Measurements from ENCODE around the gene FGA.

DNA sequence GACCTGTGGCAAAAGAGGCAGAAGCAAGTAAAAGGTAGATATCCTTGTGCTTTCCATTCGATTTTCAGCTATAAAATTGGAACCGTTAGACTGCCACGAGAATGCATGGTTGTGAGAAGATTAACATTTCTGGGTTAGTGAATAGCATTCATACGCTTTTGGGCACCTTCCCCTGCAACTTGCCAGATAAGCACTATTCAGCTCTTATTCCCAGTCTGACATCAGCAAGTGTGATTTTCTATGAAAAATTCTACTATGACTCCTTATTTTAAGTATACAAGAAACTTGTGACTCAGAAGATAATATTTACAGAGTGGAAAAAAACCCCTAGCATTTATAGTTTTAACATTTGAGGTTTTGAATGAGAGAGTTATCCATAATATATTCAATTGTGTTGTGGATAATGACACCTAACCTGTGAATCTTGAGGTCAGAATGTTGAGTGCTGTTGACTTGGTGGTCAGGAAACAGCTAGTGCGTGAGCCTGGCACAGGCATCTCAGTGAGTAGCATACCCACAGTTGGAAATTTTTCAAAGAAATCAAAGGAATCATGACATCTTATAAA lies 23.8 kb downstream of the FGA start:
- TF ChIP-seq, protein P1, sequence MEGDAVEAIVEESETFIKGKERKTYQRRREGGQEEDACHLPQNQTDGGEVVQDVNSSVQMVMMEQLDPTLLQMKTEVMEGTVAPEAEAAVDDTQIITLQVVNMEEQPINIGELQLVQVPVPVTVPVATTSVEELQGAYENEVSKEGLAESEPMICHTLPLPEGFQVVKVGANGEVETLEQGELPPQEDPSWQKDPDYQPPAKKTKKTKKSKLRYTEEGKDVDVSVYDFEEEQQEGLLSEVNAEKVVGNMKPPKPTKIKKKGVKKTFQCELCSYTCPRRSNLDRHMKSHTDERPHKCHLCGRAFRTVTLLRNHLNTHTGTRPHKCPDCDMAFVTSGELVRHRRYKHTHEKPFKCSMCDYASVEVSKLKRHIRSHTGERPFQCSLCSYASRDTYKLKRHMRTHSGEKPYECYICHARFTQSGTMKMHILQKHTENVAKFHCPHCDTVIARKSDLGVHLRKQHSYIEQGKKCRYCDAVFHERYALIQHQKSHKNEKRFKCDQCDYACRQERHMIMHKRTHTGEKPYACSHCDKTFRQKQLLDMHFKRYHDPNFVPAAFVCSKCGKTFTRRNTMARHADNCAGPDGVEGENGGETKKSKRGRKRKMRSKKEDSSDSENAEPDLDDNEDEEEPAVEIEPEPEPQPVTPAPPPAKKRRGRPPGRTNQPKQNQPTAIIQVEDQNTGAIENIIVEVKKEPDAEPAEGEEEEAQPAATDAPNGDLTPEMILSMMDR (IDR thresholded peaks at IDR 0.05; ENCODE audit: poor library complexity) = no peak
- no peak for TF ChIP-seq EZH2phosphoT487 (IDR thresholded peaks at IDR 0.05; ENCODE audit: low read depth, severe bottlenecking, unreplicated experiment)

All from hepatocyte (in vitro differentiated cells).